ENCODE measurements around the gene EPHB1. TPM values are rescaled to one million over a fixed set of nuclear protein-coding genes. Genes with fewer than 3 reads are reported as not detected.

EPHB1 gene
- total RNA-seq, 4 donors from 2014 or later, result 0.08 to 1.1 (median 0.72) TPM

DNA sequence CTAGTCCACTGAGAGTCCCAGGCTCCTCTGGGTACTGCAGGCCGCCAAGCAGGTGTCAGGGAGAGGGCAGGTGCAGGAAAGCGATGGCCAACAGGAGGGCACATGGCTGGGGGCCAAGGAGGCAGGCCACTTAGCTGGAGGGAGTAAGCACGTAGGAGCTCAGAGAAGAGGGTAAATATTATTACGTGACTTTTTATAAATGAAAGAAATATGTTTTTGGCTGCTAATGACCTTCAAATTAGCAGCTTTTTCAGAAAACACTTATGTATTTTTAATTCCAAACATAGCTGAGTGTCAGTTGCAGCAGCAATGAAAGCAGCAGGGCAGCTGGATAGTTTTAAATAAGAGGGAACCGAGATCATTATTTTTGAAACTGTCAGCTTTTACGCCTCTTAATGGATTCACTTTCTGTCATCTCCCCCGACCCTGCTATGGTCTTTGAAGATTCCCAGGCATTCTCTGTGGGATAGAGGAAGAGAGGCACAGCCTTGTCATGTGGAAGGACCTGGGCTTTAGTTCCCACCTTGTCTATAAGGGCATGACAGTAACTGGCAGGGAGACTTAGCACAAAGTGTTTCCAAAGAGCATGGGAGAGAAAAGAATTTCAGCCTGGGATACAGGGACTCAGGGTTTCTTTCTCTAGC is 477.1 kb downstream of the EPHB1 start:
- H3K4me3 ChIP-seq, result no peak overlapping the region
- H3K36me3 ChIP-seq, result no peaks in the 10 kb centered on the region
- intact Hi-C loops (cut with DNase I), result no loop called here
- H3K9me3 ChIP-seq, result no peaks in the 10 kb centered on the region
- WGBS, 2 donors, result 17 to 20% methylated on average over 7 of the region's 7 CpGs
- H3K27me3 ChIP-seq, result peaks cover 0 to 5% (median 0%) of the 10 kb centered on the region in 4 donors
- no peak for TF ChIP-seq POLR2A (IDR thresholded peaks at IDR 0.05)
- TF ChIP-seq, protein P1, sequence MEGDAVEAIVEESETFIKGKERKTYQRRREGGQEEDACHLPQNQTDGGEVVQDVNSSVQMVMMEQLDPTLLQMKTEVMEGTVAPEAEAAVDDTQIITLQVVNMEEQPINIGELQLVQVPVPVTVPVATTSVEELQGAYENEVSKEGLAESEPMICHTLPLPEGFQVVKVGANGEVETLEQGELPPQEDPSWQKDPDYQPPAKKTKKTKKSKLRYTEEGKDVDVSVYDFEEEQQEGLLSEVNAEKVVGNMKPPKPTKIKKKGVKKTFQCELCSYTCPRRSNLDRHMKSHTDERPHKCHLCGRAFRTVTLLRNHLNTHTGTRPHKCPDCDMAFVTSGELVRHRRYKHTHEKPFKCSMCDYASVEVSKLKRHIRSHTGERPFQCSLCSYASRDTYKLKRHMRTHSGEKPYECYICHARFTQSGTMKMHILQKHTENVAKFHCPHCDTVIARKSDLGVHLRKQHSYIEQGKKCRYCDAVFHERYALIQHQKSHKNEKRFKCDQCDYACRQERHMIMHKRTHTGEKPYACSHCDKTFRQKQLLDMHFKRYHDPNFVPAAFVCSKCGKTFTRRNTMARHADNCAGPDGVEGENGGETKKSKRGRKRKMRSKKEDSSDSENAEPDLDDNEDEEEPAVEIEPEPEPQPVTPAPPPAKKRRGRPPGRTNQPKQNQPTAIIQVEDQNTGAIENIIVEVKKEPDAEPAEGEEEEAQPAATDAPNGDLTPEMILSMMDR (IDR thresholded peaks at IDR 0.05), result no peak
- peaks cover 0 to 15% (median 0%) of the 10 kb centered on the region in 3 donors for H3K4me1 ChIP-seq
- no peak overlapping the region for H3K27ac ChIP-seq
- no peak for DNase-seq

DNA sequence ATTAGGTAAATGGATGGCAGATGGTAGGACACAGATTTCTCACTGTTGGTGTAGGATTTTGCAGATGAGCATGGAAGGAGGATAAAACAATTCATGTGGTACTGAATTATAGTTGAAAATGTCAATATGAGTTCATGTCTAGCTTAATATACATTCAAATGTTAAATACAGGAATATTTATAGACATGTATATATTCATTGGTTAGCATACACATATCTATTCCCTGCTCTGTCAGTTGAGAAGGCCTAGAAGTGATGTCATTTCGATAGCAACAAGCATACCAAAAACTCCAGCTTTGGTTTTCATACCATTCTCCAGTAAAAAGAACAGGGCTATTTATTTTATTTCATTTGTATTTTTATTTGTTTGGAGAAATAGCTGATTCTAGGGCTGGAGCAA is 497.1 kb downstream of the EPHB1 start:
- TF ChIP-seq POLR2A (IDR thresholded peaks at IDR 0.05), result no peak
- TF ChIP-seq, protein P1 (IDR thresholded peaks at IDR 0.05), result no peak
- 55 to 75% methylated on average over 1 of the region's 1 CpG for WGBS, 2 donors
- Histone ChIP-seq H3K4me1 (no peaks in the 10 kb centered on the region), H3K27me3 (no peaks in the 10 kb centered on the region), H3K4me3 (no peak overlapping the region), H3K9me3 (peaks cover 0 to under 1% (median under 1%) of the 10 kb centered on the region in 3 donors), H3K27ac (no peak overlapping the region), H3K36me3 (no peaks in the 10 kb centered on the region)
- intact Hi-C loops (cut with DNase I), result no loop called here
- DNase-seq, result no peak

DNA sequence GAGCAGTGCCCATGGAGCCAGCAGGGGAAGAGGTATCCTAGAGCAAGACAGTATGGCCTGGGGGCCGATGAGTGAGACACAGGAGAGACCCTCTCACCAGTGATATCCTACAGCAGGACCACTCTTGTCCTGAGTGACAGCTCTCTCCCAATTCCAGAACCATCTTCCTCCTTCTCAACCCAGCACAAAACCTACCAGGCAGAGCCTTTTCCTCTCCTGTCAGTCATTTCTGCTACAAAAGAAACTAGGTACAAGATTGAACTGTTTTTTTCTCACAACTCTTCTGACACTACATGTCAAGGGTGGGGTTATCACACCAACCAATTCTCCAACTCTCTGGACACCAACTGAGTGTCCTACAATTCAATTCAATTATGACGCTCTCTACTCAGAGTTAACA is 506.6 kb downstream of the EPHB1 start:
- no peaks in the 10 kb centered on the region for H3K36me3 ChIP-seq
- H3K4me3 ChIP-seq, result no peak overlapping the region
- no peak for TF ChIP-seq POLR2A (IDR thresholded peaks at IDR 0.05)
- TF ChIP-seq, protein P1 (IDR thresholded peaks at IDR 0.05), result no peak
- H3K27me3 ChIP-seq, result no peaks in the 10 kb centered on the region
- intact Hi-C loops (cut with DNase I), result no loop called here
- WGBS, 2 donors, result 55 to 94% methylated on average over 2 of the region's 2 CpGs
- no peaks in the 10 kb centered on the region for H3K4me1 ChIP-seq
- no peaks in the 10 kb centered on the region for H3K9me3 ChIP-seq
- H3K27ac ChIP-seq, result no peak overlapping the region
- DNase-seq, result no peak

DNA sequence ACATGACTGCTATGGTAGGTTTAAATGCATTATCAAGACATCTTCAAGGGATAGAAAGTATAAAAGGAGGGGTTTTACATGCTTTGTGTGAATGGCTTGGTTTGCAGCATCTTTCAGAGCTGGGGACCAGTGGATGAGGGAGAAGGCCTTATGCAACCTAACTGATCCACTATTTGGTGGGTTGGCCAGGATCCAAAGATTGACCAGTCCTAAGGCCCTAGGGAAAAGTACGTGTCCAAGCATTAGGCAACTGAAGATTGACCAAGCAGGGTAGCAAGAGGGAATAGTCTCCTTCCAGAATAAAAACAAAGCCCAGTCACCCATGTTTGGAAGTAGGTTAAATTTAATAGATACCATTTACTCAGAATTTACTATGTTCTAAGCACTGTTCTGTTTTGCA is 509.3 kb downstream of the EPHB1 start:
- Histone ChIP-seq H3K36me3 (no peaks in the 10 kb centered on the region), H3K9me3 (no peaks in the 10 kb centered on the region), H3K4me3 (no peak overlapping the region), H3K27ac (no peak overlapping the region), H3K4me1 (no peaks in the 10 kb centered on the region), H3K27me3 (no peaks in the 10 kb centered on the region)
- TF ChIP-seq, protein P1 (IDR thresholded peaks at IDR 0.05), result no peak
- TF ChIP-seq POLR2A (IDR thresholded peaks at IDR 0.05), result no peak
- WGBS, 2 donors, result 37 to 38% methylated on average over 1 of the region's 1 CpG
- intact Hi-C loops (cut with DNase I), result no loop called here
- DNase-seq, result no peak

Small RNA genes within 50 kb of the gene (small RNA-seq; reads per million reads assigned to genes)
- gene RNA5SP141 (0.07 to 0.98 (median 0.86) reads per million in 4 donors), gene RNU6-1174P (0 reads per million in 4 donors)

Other genes starting within 250 kb of the EPHB1 start
- 1 to 10 TPM in 1 of 4 donors, under 1 TPM in 1, not detected in 2; 0.19 to 1.2 TPM for gene KY, start 144.2 kb upstream of the EPHB1 start, total RNA-seq

All from esophagus squamous epithelium (tissue), 5 donors.